IPS-20b (cell line): Measurements from ENCODE around the gene MTMR2.

Source experiments
- H3K27ac ChIP-seq: one replicate; pipeline ENCODE4 v1.5.1; 2013; ENCODE audit warnings: low read length
- H3K27me3 ChIP-seq: 2 replicates; pipeline ENCODE4 v1.6.1; 2013; ENCODE audit warnings: mild to moderate bottlenecking, low read length, inconsistent platforms; ENCODE audit not compliant: insufficient read depth
- H3K36me3 ChIP-seq: 2 replicates; pipeline ENCODE4 v1.6.1; 2013; ENCODE audit warnings: low read depth, mild to moderate bottlenecking, inconsistent platforms, low read length, moderate library complexity; ENCODE audit not compliant: insufficient read depth
- H3K4me1 ChIP-seq: 2 replicates; pipeline ENCODE4 v1.6.1; 2013; ENCODE audit warnings: mild to moderate bottlenecking, control low read depth, inconsistent platforms, low read length, moderate library complexity; ENCODE audit not compliant: insufficient read depth
- H3K4me3 ChIP-seq: 2 replicates; pipeline ENCODE4 v1.5.1; 2013; ENCODE audit warnings: mild to moderate bottlenecking, low read length, inconsistent platforms
- H3K9ac ChIP-seq: 2 replicates; pipeline ENCODE4 v1.6.1; 2013; ENCODE audit warnings: low read depth, mild to moderate bottlenecking, inconsistent platforms, low read length, moderate library complexity
- H3K9me3 ChIP-seq: 2 replicates; pipeline ENCODE4 v1.6.1; 2013; ENCODE audit warnings: mild to moderate bottlenecking, low read depth, low read length, inconsistent platforms; ENCODE audit not compliant: insufficient read depth

The MTMR2 gene

DNA sequence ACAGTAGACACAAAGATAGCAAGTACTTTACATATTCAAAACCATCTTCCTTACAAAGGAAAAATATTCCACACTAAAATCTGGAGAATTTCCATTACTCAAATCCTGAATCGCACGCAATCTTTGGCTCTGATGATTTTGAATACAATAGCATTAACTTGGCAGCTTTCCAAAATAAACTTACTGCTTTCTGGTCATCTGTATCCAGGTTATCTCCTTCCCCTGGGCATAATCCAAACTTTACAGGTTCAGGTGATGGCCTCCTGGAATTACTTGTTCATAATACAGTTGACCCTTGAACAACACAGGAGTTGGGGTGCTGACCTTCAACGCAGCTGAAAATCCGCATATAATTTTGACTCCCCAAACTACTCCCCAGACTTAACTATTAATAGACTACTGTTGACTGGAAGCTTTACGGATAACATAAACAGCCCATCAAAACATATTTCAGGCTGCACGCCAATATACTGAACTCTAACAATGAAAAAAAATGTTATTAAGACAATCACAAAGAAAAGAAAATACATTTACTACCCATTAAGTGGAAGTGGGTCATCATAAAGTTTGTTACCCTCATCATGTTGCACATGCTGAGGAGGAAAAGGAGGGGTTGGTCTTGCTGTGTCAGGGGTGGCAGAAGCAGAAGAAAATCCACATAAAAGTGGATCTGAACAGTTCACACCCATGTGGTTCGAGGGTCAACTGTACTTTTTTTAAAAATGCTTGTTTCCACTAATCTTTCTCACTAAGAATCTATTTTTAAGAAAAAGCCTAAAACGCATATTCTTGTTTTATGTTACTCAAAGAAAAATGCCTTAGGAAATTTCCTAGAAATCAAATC is 6.5 kb downstream of the MTMR2 start:
- H3K27me3 ChIP-seq = no peaks in the 10 kb centered on the region
- H3K27ac ChIP-seq = no peak overlapping the region
- H3K9me3 ChIP-seq = no peaks in the 10 kb centered on the region
- H3K9ac ChIP-seq = no peak overlapping the region
- peaks cover 3% of the 10 kb centered on the region for H3K4me1 ChIP-seq
- no peak overlapping the region for H3K4me3 ChIP-seq
- H3K36me3 ChIP-seq = no peaks in the 10 kb centered on the region

GRCh38 chr11:95916049-95916448 is 7.9 kb downstream of the MTMR2 start:
- H3K27me3 ChIP-seq = no peaks in the 10 kb centered on the region
- no peaks in the 10 kb centered on the region for H3K36me3 ChIP-seq
- H3K4me3 ChIP-seq = no peak overlapping the region
- no peak overlapping the region for H3K9ac ChIP-seq
- no peaks in the 10 kb centered on the region for H3K9me3 ChIP-seq
- H3K4me1 ChIP-seq = no peaks in the 10 kb centered on the region
- H3K27ac ChIP-seq = no peak overlapping the region

GRCh38 chr11:95915051-95915450 is 8.9 kb downstream of the MTMR2 start:
- Histone ChIP-seq H3K9me3 (no peaks in the 10 kb centered on the region), H3K9ac (no peak overlapping the region), H3K27me3 (no peaks in the 10 kb centered on the region), H3K27ac (no peak overlapping the region), H3K4me3 (no peak overlapping the region), H3K36me3 (no peaks in the 10 kb centered on the region), H3K4me1 (no peaks in the 10 kb centered on the region)

DNA sequence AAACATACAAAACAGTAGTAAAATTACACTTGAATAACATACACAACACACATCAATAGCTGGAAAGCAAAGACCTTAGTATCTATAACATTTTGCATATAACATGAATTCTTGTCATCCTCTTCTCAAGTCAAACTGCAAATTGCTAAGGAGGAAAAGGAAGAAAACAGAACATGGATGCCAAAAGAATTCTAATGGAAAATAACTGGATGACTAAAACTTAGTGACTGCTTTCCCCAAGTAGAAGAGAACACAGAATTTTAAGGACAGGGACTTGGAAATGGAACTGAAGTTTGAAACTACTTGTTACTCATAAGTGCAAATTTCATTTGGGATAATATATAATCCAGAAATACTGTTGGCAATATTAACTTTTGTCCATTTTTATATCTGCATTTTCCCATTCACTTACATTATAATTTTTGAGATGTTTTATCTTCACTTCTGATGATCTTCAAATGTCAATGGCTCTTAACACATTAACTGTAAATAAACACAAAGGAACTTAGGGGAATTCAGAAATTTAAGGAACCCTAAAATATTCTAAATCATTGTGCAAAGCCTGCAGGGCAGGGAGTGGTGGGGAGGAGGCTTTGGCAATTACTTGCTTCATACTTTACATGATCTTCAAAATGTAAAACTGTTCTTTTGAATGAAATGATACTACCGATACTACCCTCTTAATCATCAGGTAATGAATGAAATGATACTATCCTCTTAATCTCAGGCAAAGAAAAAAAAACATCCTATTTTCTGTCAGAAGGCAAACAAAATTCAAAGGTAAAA is 9.9 kb downstream of the MTMR2 start:
- no peaks in the 10 kb centered on the region for H3K36me3 ChIP-seq
- no peak overlapping the region for H3K4me3 ChIP-seq

DNA sequence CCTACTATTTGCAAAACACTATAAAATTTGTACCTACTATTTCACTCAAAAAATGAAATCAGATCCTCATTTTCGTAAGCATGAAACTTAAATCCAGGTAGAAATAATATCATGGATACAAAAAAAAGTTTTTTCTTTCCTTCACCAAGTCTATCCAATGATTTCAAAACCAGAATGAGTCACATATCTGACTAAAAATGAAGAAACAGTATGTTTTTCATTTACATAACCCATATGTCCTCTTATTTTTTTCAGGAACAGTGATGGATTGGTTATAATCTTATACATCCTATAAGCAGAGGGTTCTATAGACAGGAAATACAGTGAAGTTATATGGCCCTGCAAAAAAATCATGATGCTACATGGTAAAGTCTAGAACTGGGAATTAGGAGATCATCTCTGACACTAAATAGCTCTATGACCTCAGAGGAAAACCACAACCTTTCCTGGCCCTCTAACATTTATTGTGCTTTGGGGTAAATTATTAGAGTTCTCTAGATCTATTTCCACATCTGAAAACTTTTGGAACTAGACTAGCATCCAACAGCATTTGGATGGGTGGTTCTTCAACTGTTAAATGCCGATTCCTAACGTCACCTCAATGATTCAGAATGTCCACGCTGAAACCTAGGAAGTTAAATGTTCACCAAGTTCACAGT is 10.9 kb downstream of the MTMR2 start:
- no peak overlapping the region for H3K27ac ChIP-seq
- no peak overlapping the region for H3K4me3 ChIP-seq
- H3K36me3 ChIP-seq = no peaks in the 10 kb centered on the region
- H3K9me3 ChIP-seq = no peaks in the 10 kb centered on the region
- H3K9ac ChIP-seq = no peak overlapping the region
- H3K4me1 ChIP-seq = no peaks in the 10 kb centered on the region
- H3K27me3 ChIP-seq = no peaks in the 10 kb centered on the region

More for the DNA sequence above, 9.9 kb downstream of the MTMR2 start:
- H3K4me1 ChIP-seq = no peaks in the 10 kb centered on the region
- H3K9me3 ChIP-seq = no peaks in the 10 kb centered on the region
- H3K27ac ChIP-seq = no peak overlapping the region
- no peaks in the 10 kb centered on the region for H3K27me3 ChIP-seq
- H3K9ac ChIP-seq = no peak overlapping the region

DNA sequence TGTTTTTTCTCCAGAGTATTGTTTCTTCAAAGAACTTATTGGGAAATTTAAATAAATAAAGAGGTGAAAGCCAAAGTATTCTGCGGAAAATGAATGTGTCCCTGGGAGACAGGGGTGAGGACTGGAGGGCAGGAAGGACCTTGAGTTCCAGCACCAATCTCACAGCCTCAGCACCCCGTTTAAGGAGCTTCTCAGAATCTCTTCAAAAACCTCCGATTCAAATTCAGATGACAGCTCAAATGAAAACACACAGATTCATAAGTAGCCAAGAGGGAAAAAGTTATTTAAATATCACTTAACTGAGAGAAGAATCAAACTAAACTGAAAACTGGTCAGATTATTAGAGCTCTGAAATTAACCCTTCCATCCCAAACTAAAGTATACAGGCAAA is 12.5 kb downstream of the MTMR2 start:
- no peak overlapping the region for H3K9ac ChIP-seq
- H3K4me3 ChIP-seq = no peak overlapping the region
- H3K27me3 ChIP-seq = no peaks in the 10 kb centered on the region
- H3K36me3 ChIP-seq = no peaks in the 10 kb centered on the region
- H3K9me3 ChIP-seq = no peaks in the 10 kb centered on the region
- no peak overlapping the region for H3K27ac ChIP-seq
- no peaks in the 10 kb centered on the region; the same call in 1 of the 2 replicates for H3K4me1 ChIP-seq

DNA sequence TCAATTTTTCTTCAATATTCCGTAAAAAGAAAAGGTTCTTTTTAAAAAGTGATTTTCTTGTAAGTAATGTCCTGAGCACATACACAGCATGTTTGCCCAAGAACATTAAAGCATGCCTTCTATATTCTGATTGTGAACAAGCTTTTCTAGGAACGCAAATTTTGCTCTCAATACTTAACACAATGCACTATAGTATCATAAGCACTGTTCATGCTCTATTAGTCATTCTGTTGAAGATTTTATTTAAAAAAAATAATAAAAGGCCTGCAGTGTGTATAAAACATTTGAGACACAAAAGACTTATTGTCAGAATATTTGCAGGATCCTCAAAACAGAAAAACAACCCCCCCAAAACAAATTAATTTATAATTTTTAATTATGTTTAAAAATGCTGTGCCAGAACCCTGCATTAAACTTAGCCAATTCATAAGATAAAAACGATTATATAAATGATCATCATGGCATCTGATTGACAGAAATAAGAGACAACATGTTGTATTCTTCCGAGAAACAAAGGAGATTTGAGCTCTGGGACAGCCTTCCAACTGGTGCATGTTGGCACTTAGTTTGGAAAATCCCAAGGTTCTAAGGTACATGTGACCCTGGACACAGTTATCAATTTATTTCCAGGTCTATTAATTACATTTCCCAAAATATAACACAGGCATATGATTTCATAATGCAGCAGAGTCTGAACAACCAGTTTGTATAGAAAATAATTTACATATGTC is 13.1 kb downstream of the MTMR2 start:
- no peaks in the 10 kb centered on the region for H3K27me3 ChIP-seq
- no peaks in the 10 kb centered on the region for H3K9me3 ChIP-seq
- no peak overlapping the region for H3K27ac ChIP-seq
- no peak overlapping the region for H3K9ac ChIP-seq
- H3K36me3 ChIP-seq = no peaks in the 10 kb centered on the region
- H3K4me1 ChIP-seq = no peaks in the 10 kb centered on the region; the same call in 1 of the 2 replicates
- H3K4me3 ChIP-seq = no peak overlapping the region

GRCh38 chr11:95908826-95909225 is 15.1 kb downstream of the MTMR2 start:
- H3K36me3 ChIP-seq = no peaks in the 10 kb centered on the region
- H3K27ac ChIP-seq = no peak overlapping the region
- no peak overlapping the region for H3K9ac ChIP-seq
- H3K9me3 ChIP-seq = no peaks in the 10 kb centered on the region
- peaks cover 6% of the 10 kb centered on the region; the same call in 1 of the 2 replicates for H3K4me1 ChIP-seq
- no peaks in the 10 kb centered on the region for H3K27me3 ChIP-seq
- no peak overlapping the region for H3K4me3 ChIP-seq

DNA sequence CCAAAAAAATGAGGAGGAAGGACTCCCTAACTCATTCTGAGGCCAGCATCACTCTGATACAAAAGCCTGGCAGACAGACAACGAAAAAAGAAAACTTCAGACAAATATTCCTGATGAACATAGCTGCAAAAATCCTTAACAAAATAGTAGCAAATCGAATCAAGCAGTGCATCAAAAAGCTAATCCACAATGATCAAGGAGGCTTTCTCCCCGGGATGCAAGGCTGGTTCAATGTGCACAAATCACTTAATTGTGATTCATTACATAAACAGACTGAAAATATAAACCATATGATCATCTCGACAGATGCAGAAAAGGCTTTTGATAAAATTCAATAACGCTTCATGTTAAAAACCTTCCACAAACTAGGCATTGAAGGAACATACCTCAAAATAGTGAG is 16.4 kb downstream of the MTMR2 start:
- no peaks in the 10 kb centered on the region for H3K9me3 ChIP-seq
- H3K9ac ChIP-seq = no peak overlapping the region
- no peaks in the 10 kb centered on the region for H3K36me3 ChIP-seq
- H3K4me1 ChIP-seq = peaks cover 15% of the 10 kb centered on the region; the same call in 1 of the 2 replicates
- no peaks in the 10 kb centered on the region for H3K27me3 ChIP-seq
- H3K27ac ChIP-seq = no peak overlapping the region
- no peak overlapping the region for H3K4me3 ChIP-seq

- Histone ChIP-seq H3K4me3 (no peak overlapping the region), H3K4me1 (peaks cover 22% of the 10 kb centered on the region; the same call in 1 of the 2 replicates), H3K9ac (no peak overlapping the region), H3K36me3 (no peaks in the 10 kb centered on the region), H3K27me3 (no peaks in the 10 kb centered on the region), H3K27ac (no peak overlapping the region), H3K9me3 (no peaks in the 10 kb centered on the region)
Measured at GRCh38 chr11:95904009-95904650, 19.8 kb downstream of the MTMR2 start.

DNA sequence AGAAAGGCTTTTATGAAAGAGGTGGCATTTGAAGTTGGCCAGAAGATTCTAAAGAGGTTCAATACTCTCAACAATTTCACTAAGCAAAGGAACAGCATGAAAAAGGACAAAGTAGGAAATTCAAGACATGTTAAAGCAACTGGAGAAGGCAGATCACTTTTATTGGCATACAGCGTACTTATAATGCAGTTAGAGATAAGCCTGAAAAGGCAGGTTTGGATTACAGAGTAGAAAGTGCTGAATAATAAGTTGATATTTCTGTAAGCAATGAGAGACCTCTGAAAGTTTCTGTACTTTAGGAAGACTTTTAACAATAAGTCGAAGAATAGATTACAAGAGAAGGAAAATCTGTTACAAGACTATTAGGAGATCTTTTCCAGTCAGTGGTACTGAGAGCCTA is 25.1 kb downstream of the MTMR2 start:
- peaks cover 20% of the 10 kb centered on the region; the same call in 1 of the 2 replicates for H3K4me1 ChIP-seq
- H3K36me3 ChIP-seq = no peaks in the 10 kb centered on the region
- no peak overlapping the region for H3K9ac ChIP-seq
- H3K27me3 ChIP-seq = no peaks in the 10 kb centered on the region
- H3K4me3 ChIP-seq = no peak overlapping the region
- H3K27ac ChIP-seq = no peak overlapping the region
- H3K9me3 ChIP-seq = no peaks in the 10 kb centered on the region
